ENCODE data around the gene KDSR. TPM values are rescaled to one million over a fixed set of nuclear protein-coding genes. Genes with fewer than 3 reads are reported as not detected.

KDSR gene
- polyA plus RNA-seq, 1 donor from 2014 or later, result 14.7 TPM

DNA sequence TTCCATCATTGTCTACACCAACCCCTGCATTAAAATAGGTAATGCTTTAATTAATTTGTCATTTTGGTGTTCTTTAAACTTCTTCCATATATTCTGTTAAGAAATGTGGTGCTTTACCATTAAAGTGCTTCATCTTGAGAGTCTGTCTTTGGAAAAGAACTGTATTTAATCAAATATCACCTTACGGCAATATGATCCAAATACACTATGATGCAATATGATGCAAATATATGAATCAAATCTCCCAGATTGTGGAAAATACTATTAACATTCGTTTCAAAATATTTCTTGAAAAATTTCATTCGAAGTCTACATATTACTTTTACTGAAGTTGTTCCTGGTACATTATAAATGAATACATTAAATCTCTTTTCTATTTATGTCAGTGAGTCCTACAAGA, 32.3 kb upstream of the KDSR start:
- Histone ChIP-seq H3K9me3 (ENCODE audit: low read length) (no peaks in the 10 kb centered on the region), H3K9me2 (ENCODE audit: insufficient read depth, low read length) (no peaks in the 10 kb centered on the region), H3K27me3 (ENCODE audit: insufficient read depth, low read depth, low read length) (no peaks in the 10 kb centered on the region), H4K20me1 (ENCODE audit: insufficient read depth) (no peaks in the 10 kb centered on the region), H3F3A (ENCODE audit: insufficient read depth, low read length, poor library complexity, severe bottlenecking) (no peaks in the 10 kb centered on the region), H3K9ac (ENCODE audit: low read length) (no peak overlapping the region), H3K79me2 (replicated peaks; ENCODE audit: insufficient read depth, low read length) (no peaks in the 10 kb centered on the region), H3K36me3 (ENCODE audit: insufficient read depth, low read length) (peaks cover 20% of the 10 kb centered on the region), H3K4me3 (ENCODE audit: low read length) (no peak overlapping the region), H3K4me2 (ENCODE audit: low read length) (no peak overlapping the region), H3K27ac (ENCODE audit: low read length) (no peak overlapping the region), H2AFZ (ENCODE audit: low read depth, low read length) (no peak overlapping the region)
- TF ChIP-seq, protein P1, sequence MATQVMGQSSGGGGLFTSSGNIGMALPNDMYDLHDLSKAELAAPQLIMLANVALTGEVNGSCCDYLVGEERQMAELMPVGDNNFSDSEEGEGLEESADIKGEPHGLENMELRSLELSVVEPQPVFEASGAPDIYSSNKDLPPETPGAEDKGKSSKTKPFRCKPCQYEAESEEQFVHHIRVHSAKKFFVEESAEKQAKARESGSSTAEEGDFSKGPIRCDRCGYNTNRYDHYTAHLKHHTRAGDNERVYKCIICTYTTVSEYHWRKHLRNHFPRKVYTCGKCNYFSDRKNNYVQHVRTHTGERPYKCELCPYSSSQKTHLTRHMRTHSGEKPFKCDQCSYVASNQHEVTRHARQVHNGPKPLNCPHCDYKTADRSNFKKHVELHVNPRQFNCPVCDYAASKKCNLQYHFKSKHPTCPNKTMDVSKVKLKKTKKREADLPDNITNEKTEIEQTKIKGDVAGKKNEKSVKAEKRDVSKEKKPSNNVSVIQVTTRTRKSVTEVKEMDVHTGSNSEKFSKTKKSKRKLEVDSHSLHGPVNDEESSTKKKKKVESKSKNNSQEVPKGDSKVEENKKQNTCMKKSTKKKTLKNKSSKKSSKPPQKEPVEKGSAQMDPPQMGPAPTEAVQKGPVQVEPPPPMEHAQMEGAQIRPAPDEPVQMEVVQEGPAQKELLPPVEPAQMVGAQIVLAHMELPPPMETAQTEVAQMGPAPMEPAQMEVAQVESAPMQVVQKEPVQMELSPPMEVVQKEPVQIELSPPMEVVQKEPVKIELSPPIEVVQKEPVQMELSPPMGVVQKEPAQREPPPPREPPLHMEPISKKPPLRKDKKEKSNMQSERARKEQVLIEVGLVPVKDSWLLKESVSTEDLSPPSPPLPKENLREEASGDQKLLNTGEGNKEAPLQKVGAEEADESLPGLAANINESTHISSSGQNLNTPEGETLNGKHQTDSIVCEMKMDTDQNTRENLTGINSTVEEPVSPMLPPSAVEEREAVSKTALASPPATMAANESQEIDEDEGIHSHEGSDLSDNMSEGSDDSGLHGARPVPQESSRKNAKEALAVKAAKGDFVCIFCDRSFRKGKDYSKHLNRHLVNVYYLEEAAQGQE (IDR thresholded peaks at IDR 0.05; ENCODE audit: borderline replicate concordance), result no peak
- TF ChIP-seq MXI1 (conservative IDR thresholded peaks at IDR 0.05; ENCODE audit: poor library complexity, severe bottlenecking), result no peak
- TF ChIP-seq, protein P2, sequence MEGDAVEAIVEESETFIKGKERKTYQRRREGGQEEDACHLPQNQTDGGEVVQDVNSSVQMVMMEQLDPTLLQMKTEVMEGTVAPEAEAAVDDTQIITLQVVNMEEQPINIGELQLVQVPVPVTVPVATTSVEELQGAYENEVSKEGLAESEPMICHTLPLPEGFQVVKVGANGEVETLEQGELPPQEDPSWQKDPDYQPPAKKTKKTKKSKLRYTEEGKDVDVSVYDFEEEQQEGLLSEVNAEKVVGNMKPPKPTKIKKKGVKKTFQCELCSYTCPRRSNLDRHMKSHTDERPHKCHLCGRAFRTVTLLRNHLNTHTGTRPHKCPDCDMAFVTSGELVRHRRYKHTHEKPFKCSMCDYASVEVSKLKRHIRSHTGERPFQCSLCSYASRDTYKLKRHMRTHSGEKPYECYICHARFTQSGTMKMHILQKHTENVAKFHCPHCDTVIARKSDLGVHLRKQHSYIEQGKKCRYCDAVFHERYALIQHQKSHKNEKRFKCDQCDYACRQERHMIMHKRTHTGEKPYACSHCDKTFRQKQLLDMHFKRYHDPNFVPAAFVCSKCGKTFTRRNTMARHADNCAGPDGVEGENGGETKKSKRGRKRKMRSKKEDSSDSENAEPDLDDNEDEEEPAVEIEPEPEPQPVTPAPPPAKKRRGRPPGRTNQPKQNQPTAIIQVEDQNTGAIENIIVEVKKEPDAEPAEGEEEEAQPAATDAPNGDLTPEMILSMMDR (IDR thresholded peaks at IDR 0.05; ENCODE audit: poor library complexity, severe bottlenecking), result no peak
- no peak for TF ChIP-seq TAF1 (IDR thresholded peaks at IDR 0.05; ENCODE audit: low read depth)
- TF ChIP-seq EZH2 (IDR thresholded peaks at IDR 0.05; ENCODE audit: borderline replicate concordance, insufficient read depth, low read length, poor library complexity, severe bottlenecking), result no peak
- TF ChIP-seq POLR2AphosphoS5 (IDR thresholded peaks at IDR 0.05), result no peak
- TF ChIP-seq EP300 (conservative IDR thresholded peaks at IDR 0.05; ENCODE audit: poor library complexity, severe bottlenecking), result no peak
- TF ChIP-seq SMC3 (conservative IDR thresholded peaks at IDR 0.05; ENCODE audit: poor library complexity), result no peak
- TF ChIP-seq RAD21 (conservative IDR thresholded peaks at IDR 0.05), result no peak

DNA sequence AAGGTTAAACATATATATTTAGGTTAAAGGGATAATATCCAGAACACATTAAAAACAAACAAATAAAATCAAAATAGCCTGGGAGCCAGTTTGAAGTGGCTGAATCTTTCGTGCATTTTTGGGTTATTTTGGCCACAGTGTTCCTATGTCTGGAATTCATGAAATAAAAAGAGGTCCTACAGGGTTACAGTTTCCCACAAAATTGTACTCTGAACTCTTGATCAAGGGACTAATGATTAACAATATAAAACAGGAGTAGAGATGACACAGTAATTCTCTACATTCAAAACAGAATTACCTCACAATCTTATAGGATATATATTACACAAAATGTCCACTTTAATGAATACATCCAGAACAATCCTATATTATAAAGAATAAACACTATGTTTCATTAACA, 30.3 kb upstream of the KDSR start:
- Histone ChIP-seq H3K27ac (ENCODE audit: low read length) (no peak overlapping the region), H4K20me1 (ENCODE audit: insufficient read depth) (no peaks in the 10 kb centered on the region), H3K4me3 (ENCODE audit: low read length) (no peak overlapping the region), H3K9me2 (ENCODE audit: insufficient read depth, low read length) (no peaks in the 10 kb centered on the region), H3K79me2 (replicated peaks; ENCODE audit: insufficient read depth, low read length) (no peaks in the 10 kb centered on the region), H3K36me3 (ENCODE audit: insufficient read depth, low read length) (peaks cover 20% of the 10 kb centered on the region), H2AFZ (ENCODE audit: low read depth, low read length) (no peak overlapping the region), H3K9ac (ENCODE audit: low read length) (no peak overlapping the region), H3K9me3 (ENCODE audit: low read length) (no peaks in the 10 kb centered on the region), H3F3A (ENCODE audit: insufficient read depth, low read length, poor library complexity, severe bottlenecking) (no peaks in the 10 kb centered on the region), H3K27me3 (ENCODE audit: insufficient read depth, low read depth, low read length) (no peaks in the 10 kb centered on the region), H3K4me2 (ENCODE audit: low read length) (no peak overlapping the region)
- TF ChIP-seq, protein P2 (IDR thresholded peaks at IDR 0.05; ENCODE audit: poor library complexity, severe bottlenecking), result no peak
- TF ChIP-seq, protein P1 (IDR thresholded peaks at IDR 0.05; ENCODE audit: borderline replicate concordance), result no peak
- TF ChIP-seq MXI1 (conservative IDR thresholded peaks at IDR 0.05; ENCODE audit: poor library complexity, severe bottlenecking) (no peak), POLR2AphosphoS5 (IDR thresholded peaks at IDR 0.05) (no peak), EZH2 (IDR thresholded peaks at IDR 0.05; ENCODE audit: borderline replicate concordance, insufficient read depth, low read length, poor library complexity, severe bottlenecking) (no peak), SMC3 (conservative IDR thresholded peaks at IDR 0.05; ENCODE audit: poor library complexity) (no peak), EP300 (conservative IDR thresholded peaks at IDR 0.05; ENCODE audit: poor library complexity, severe bottlenecking) (no peak), RAD21 (conservative IDR thresholded peaks at IDR 0.05) (no peak), TAF1 (IDR thresholded peaks at IDR 0.05; ENCODE audit: low read depth) (no peak)
